Nephron progenitor cell (in vitro differentiated cells): Measurements from ENCODE around the gene COL8A1.

ENCODE experiments used
- DNase-seq: peaks from one replicate; pipeline ENCODE4 v3.0.0; 2021
- H3K27ac Mint-ChIP-seq: 2 replicates; pipeline ENCODE4 v1.8.0; 2021; ENCODE audit warnings: mild to moderate bottlenecking, moderate library complexity, mixed read lengths
- H3K27me3 Mint-ChIP-seq: 2 replicates; pipeline ENCODE4 v1.8.0; 2021; ENCODE audit warnings: mild to moderate bottlenecking, low read depth, mixed read lengths; ENCODE audit not compliant: poor library complexity
- H3K36me3 Mint-ChIP-seq: 2 replicates; pipeline ENCODE4 v1.8.0; 2021; ENCODE audit warnings: low read depth, mixed read lengths
- H3K4me1 Mint-ChIP-seq: 2 replicates; pipeline ENCODE4 v1.8.0; 2021; ENCODE audit warnings: mixed read lengths
- H3K4me3 Mint-ChIP-seq: 2 replicates; pipeline ENCODE4 v1.8.0; 2021; ENCODE audit warnings: mild to moderate bottlenecking, moderate library complexity, mixed read lengths
- H3K9me3 Mint-ChIP-seq: 2 replicates; pipeline ENCODE4 v1.8.0; 2021; ENCODE audit warnings: mild to moderate bottlenecking, moderate library complexity, mixed read lengths
- CTCF ChIP-seq: fragments of 200-600 bp; sonication (generic); IDR thresholded peaks from 2 replicates; pipeline ENCODE4 v1.5.0; 2021; ENCODE audit warnings: antibody characterized with exemption

Gene COL8A1

GRCh38 chr3:99625643-99626416, 12.6 kb upstream of the COL8A1 start:
- no peaks in the 10 kb centered on the region for H3K36me3 Mint-ChIP-seq
- no peak overlapping the region for H3K27ac Mint-ChIP-seq
- peaks cover 4% of the 10 kb centered on the region for H3K4me1 Mint-ChIP-seq
- H3K27me3 Mint-ChIP-seq, result peaks cover 4% of the 10 kb centered on the region
- TF ChIP-seq CTCF, result no peak
- no peaks in the 10 kb centered on the region for H3K9me3 Mint-ChIP-seq
- DNase-seq, result no peak
- no peak overlapping the region for H3K4me3 Mint-ChIP-seq

- no peaks in the 10 kb centered on the region for H3K9me3 Mint-ChIP-seq
- H3K27me3 Mint-ChIP-seq, result peaks cover 3% of the 10 kb centered on the region
- no peak for TF ChIP-seq CTCF
- peaks cover 4% of the 10 kb centered on the region for H3K4me1 Mint-ChIP-seq
- no peak overlapping the region for H3K4me3 Mint-ChIP-seq
- H3K27ac Mint-ChIP-seq, result no peak overlapping the region
- no peaks in the 10 kb centered on the region for H3K36me3 Mint-ChIP-seq
- no peak for DNase-seq
These were observed 12.0 kb upstream of the COL8A1 start for GRCh38 chr3:99626417-99626788.

- Mint-ChIP-seq H3K36me3 (no peaks in the 10 kb centered on the region), H3K4me3 (no peak overlapping the region), H3K27me3 (peaks cover 3% of the 10 kb centered on the region), H3K4me1 (peaks cover 4% of the 10 kb centered on the region), H3K9me3 (no peaks in the 10 kb centered on the region), H3K27ac (no peak overlapping the region)
- no peak for DNase-seq
- TF ChIP-seq CTCF, result no peak
These were observed 11.2 kb upstream of the COL8A1 start for GRCh38 chr3:99627062-99627826.

- Mint-ChIP-seq H3K27me3 (peaks cover 27% of the 10 kb centered on the region), H3K36me3 (no peaks in the 10 kb centered on the region), H3K27ac (no peak overlapping the region), H3K4me3 (no peak overlapping the region), H3K4me1 (peaks cover 4% of the 10 kb centered on the region), H3K9me3 (no peaks in the 10 kb centered on the region)
- DNase-seq, result no peak
- no peak for TF ChIP-seq CTCF
These were observed 7.6 kb upstream of the COL8A1 start for GRCh38 chr3:99630815-99631214.

- Mint-ChIP-seq H3K36me3 (no peaks in the 10 kb centered on the region), H3K9me3 (no peaks in the 10 kb centered on the region), H3K27me3 (peaks cover 58% of the 10 kb centered on the region), H3K27ac (no peak overlapping the region), H3K4me1 (peaks cover 21% of the 10 kb centered on the region), H3K4me3 (no peak overlapping the region)
- DNase-seq, result no peak
- TF ChIP-seq CTCF, result no peak
These were observed 4.4 kb upstream of the COL8A1 start for GRCh38 chr3:99633887-99634558.
